Left ventricle myocardium superior (tissue), 1 donor: ENCODE results near the gene MMP2. TPM values are rescaled to one million over a fixed set of nuclear protein-coding genes. Genes with fewer than 3 reads are reported as not detected.

Experiments
- ATAC-seq: fragments of 200-7000 bp; cut with Tn5 transposase; one replicate; pipeline ENCODE4 v1.9.1; 2020; ENCODE audit warnings: mild to moderate bottlenecking, moderate library complexity
- DNase-seq: peaks from one replicate; pipeline ENCODE4 v3.0.0-alpha.2; 2020
- intact Hi-C: fragments of 100-400 bp; cut with micrococcal nuclease; formaldehyde crosslinking; loops from one replicate; pipeline ENCODE4 v1.11.0; 2022
- long read RNA-seq: library from polyadenylated mRNA; unstranded; transcript quantifications from one replicate; pipeline ENCODE4 v2.0.0, GENCODE V29; 2021
- total RNA-seq: library from RNA; stranded (reverse); fragmentation: NEBNext Ultra II Directional; extraction: Animal tissue kit (Norgen Biotek cat#: 25700); gene quantifications from one replicate; pipeline ENCODE4 v1.2.1, GENCODE V29; 2021
- donor health status: DM: no; HTN: yes; CAD: no; lungs with severe emphysema.

Gene MMP2
- 88.7 TPM for total RNA-seq
- long read RNA-seq, transcript MMP2-201 (13 exons, 3,741 nt): major isoform, 185 of 211 reads
- long read RNA-seq, partial matches to known transcripts: 24 of 211 reads
- long read RNA-seq, other reads (novel, unspliced or antisense): 2 of 211 reads

GRCh38 chr16:55478827-55479429, at the start of gene MMP2:
TSS of gene MMP2 (plus strand) at chr16:55479198. CDS start at chr16:55479480, 282 bp downstream.
- DNase-seq (peak; percentile 88), ATAC-seq (peak; percentile 70)
- intact Hi-C loops: no loop called here

- intact Hi-C loops: no loop called here
- no peak for DNase-seq
- no peak for ATAC-seq
Measured at GRCh38 chr16:55433030-55433429, 46.0 kb upstream of the MMP2 start.

- ATAC-seq (peak; percentile 49), DNase-seq (no peak)
- intact Hi-C loops: no loop called here
Measured at GRCh38 chr16:55433535-55433934, 45.5 kb upstream of the MMP2 start.

- ATAC-seq (no peak), DNase-seq (no peak)
- intact Hi-C loops: no loop called here
Measured at GRCh38 chr16:55434000-55434399, 45.0 kb upstream of the MMP2 start.

- no peak for ATAC-seq
- intact Hi-C loops: no loop called here
- DNase-seq: no peak
Measured at GRCh38 chr16:55435387-55435786, 43.6 kb upstream of the MMP2 start.

DNA sequence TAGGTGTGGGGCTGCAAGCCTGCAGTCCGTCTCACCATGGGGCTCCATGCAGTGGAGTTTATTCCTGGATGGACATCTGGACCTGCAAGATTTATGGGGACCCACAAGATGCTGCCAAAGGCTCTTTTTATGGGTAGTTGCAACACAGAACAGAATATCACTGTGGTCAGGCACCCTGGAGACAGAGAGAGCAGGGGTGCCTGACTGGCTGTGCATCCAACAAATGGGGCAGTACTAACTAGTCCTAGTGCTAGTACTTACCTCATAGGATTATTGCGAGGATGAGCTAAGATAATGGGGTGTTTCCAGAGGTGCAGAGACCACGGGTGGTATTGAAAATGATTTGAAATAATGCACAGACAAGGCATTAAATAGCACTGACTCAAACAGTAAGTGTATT, 42.4 kb upstream of the MMP2 start:
- intact Hi-C loops: no loop called here
- DNase-seq (no peak), ATAC-seq (no peak)

GRCh38 chr16:55437625-55438024, 41.4 kb upstream of the MMP2 start:
- ATAC-seq: peak; percentile 67
- intact Hi-C loops: no loop called here
- DNase-seq: no peak

GRCh38 chr16:55438281-55438680, 40.7 kb upstream of the MMP2 start:
- intact Hi-C loops: no loop called here
- ATAC-seq (no peak), DNase-seq (no peak)

DNA sequence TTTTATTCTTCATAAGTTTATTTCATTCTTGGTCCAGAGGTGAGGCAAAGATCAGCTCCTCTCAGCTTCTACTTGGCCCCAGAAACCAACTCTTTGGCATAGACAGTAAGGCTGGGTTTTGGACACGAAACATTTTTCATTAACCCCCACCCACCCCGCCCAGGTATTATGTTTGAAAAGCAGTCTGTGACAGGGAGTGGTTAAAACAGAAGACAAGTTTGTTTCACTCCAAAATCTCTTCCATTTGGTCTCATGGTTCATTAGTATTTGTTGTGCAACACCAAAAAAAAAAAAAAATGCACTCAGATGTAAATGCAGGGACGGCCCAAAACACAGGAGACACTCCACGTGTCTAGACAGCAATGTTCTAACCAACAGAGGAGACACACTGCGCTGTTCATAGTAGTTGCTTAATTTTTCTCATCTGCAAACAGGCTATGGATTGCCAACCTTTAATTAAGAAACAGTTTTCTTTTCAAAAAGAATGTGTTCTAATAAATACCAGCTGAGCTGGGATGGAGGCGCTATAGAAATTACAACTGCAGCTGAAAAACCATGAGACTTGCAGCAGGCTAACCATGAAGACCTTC, 39.8 kb upstream of the MMP2 start:
- no peak for DNase-seq
- ATAC-seq: no peak
- intact Hi-C loops: no loop called here

GRCh38 chr16:55443434-55444346, 35.3 kb upstream of the MMP2 start:
- intact Hi-C loops: no loop called here
- DNase-seq (no peak), ATAC-seq (no peak)

DNA sequence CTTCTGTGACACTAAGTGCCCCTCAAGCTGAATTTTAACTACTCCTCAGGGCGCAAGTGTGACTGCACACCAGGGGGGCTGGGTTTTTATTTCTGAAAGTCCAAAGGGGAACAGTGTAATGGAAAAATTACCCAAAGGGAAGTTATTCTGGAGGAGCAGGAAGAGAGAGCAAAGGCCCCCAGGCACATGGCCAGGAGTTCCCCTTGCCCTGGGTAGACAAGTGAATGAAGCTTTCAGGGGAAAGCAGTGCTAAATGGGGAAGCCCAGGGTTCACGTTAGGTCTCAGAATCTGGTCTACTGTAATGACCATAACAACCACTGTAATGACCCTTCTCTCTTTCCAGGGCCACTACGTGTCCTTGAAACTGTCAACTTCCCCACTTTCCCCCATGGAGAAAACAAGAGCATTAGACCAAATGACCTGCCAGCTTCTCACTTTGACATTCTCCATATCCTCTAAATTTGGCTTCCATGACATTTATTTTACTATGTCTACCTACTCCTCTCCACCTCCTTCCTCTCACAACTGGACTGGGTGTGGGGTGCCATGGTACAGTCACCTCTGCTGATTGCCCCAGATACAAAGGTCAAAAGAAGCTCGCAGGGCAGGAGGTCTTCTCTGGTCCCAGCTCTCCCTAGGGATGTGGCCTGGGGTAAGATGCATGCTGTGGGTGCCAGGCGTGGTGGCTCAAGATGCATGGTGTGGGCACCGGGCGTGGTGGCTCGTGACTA, 34.1 kb upstream of the MMP2 start:
- DNase-seq (peak; percentile 63), ATAC-seq (peak; percentile 81)
- intact Hi-C loops: no loop called here

DNA sequence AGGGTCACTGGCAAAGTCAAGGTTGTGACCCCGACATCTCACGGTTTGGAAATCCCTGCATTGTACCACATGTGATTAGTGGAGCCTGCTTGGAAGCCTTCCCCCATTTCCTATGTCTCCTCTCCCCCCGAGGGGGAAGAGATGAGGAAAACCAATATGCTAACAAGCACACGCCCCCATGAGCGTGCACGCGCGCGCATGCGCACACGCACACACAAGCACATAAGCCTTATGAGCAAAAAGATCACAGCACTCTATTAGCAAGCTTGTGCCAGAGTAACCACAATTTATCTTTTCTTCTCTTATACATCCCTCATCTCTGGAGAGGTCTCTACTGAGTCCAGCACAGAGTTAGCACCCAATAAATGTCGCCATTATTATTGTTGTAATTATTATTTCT, 31.8 kb upstream of the MMP2 start:
- ATAC-seq (no peak), DNase-seq (no peak)
- intact Hi-C loops: no loop called here

DNA sequence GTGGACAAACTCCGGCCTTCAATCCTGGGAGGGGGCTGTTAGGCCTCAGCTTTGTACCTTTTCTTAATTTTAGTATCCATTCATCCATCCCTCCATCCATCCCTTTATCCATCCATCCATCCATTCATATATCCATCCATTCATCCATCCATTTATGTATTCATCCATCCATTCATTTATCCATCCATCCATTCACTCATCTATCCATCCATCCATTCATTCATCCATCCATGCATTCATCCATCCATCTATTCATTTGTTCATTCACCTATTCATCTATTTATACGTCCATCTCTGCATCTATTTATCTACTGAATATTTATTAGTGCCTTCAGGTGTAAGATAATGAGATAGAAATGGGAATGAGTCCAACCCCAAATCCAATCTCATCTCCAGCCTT, 26.0 kb upstream of the MMP2 start:
- no peak for ATAC-seq
- intact Hi-C loops: no loop called here
- DNase-seq: no peak

DNA sequence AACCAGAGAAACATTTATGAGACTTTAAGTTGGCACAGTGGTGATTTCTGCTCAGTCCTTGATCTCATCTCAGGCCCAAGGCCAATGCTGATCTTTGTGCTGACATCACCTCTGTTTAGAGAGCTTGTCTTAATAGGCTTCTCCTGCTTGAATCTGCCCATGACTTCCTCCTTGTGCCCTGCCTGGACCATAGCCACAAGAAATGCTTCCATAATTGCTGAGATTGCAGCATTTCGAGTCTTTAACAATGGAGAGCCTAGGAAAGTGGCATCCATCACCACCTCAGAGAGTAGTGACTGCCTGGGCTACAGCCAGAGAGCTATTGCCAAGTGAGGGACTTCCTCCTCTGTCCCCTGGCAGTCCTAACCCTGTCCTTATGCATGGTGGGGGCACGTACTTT, 25.1 kb upstream of the MMP2 start:
- DNase-seq (no peak), ATAC-seq (peak; percentile 30)
- intact Hi-C loops: no loop called here

- ATAC-seq (no peak), DNase-seq (no peak)
- intact Hi-C loops: no loop called here
Measured at GRCh38 chr16:55454861-55455260, 24.1 kb upstream of the MMP2 start.

GRCh38 chr16:55462241-55462640, 16.8 kb upstream of the MMP2 start:
- no peak for DNase-seq
- no peak for ATAC-seq
- intact Hi-C loops: loop anchor here (10.0 kb wide), 1 partner anchor 383 kb away; no protein-coding TSS in a partner anchor

GRCh38 chr16:55464375-55464774, 14.6 kb upstream of the MMP2 start:
- DNase-seq (no peak), ATAC-seq (no peak)
- intact Hi-C loops: loop anchor here (2.0 to 10.0 kb wide), 2 partner anchors 82 to 380 kb away; no protein-coding TSS in a partner anchor

- peak; percentile 93 for DNase-seq
- peak; percentile 93 for ATAC-seq
- intact Hi-C loops: loop anchor here (2.0 to 10.0 kb wide), 3 partner anchors 82 to 380 kb away; no protein-coding TSS in a partner anchor
Measured at GRCh38 chr16:55465077-55465896, 13.7 kb upstream of the MMP2 start.
